Measurements from ENCODE around the gene CTU2.

CTU2 gene

GRCh38 chr16:88743693-88744576 lies 37.6 kb downstream of the CTU2 start:
- DNase-seq (ENCODE audit: low read depth): peak; percentile 37

- DNase-seq (ENCODE audit: low read depth): no peak
Measured at GRCh38 chr16:88744577-88745521, 38.5 kb downstream of the CTU2 start.

GRCh38 chr16:88746506-88746905 lies 40.2 kb downstream of the CTU2 start:
- peak; percentile 23 for DNase-seq (ENCODE audit: low read depth)

- no peak for DNase-seq (ENCODE audit: low read depth)
Measured at GRCh38 chr16:88747588-88748301, 41.4 kb downstream of the CTU2 start.

GRCh38 chr16:88748364-88748763 lies 42.1 kb downstream of the CTU2 start:
- DNase-seq (ENCODE audit: low read depth): no peak

GRCh38 chr16:88749358-88749757 lies 43.1 kb downstream of the CTU2 start:
- DNase-seq (ENCODE audit: low read depth): no peak

- no peak for DNase-seq (ENCODE audit: low read depth)
Measured at GRCh38 chr16:88750854-88751253, 44.6 kb downstream of the CTU2 start.

- no peak for DNase-seq (ENCODE audit: low read depth)
Measured at GRCh38 chr16:88752386-88753002, 46.2 kb downstream of the CTU2 start.

- no peak for DNase-seq (ENCODE audit: low read depth)
Measured at GRCh38 chr16:88753191-88753590, 46.9 kb downstream of the CTU2 start.

GRCh38 chr16:88753602-88754001 lies 47.3 kb downstream of the CTU2 start:
- DNase-seq (ENCODE audit: low read depth): no peak

GRCh38 chr16:88754109-88754911 lies 48.0 kb downstream of the CTU2 start:
- no peak for DNase-seq (ENCODE audit: low read depth)

- no peak for DNase-seq (ENCODE audit: low read depth)
Measured at GRCh38 chr16:88754912-88755744, 48.8 kb downstream of the CTU2 start.

- no peak for DNase-seq (ENCODE audit: low read depth)
Measured at GRCh38 chr16:88755745-88756443, 49.6 kb downstream of the CTU2 start.

- no peak for DNase-seq (ENCODE audit: low read depth)
Measured at GRCh38 chr16:88758227-88758943, 52.1 kb downstream of the CTU2 start.

- DNase-seq (ENCODE audit: low read depth): no peak
Measured at GRCh38 chr16:88758944-88759244, 52.6 kb downstream of the CTU2 start.

GRCh38 chr16:88759245-88759975 lies 53.1 kb downstream of the CTU2 start:
- DNase-seq (ENCODE audit: low read depth): no peak

- DNase-seq (ENCODE audit: low read depth): no peak
Measured at GRCh38 chr16:88759976-88760350, 53.7 kb downstream of the CTU2 start.
